HepG2 (cell line): ENCODE measurements around the gene TUBG1.

Experiments
- CREB1 ChIP-seq, 2 experiments: fragments of 450-650 bp in 1 of 2; IDR thresholded peaks; 2 replicates each; pipeline ENCODE4 v1.6.1; 2016 to 2017; ENCODE audit warnings: control low read depth in 1 of 2, mild to moderate bottlenecking in 1 of 2, missing compliant biosample characterization in 1 of 2, missing genetic modification characterization in 1 of 2
- CTCF ChIP-seq: sonication (generic); formaldehyde crosslinking; IDR thresholded peaks from 2 replicates; pipeline ENCODE4 v1.5.0; 2020; ENCODE audit warnings: mild to moderate bottlenecking, missing genetic modification reagents, moderate library complexity
- FOXJ3 ChIP-seq: sonication (generic); formaldehyde crosslinking; IDR thresholded peaks from 2 replicates; pipeline ENCODE4 v1.4.0; 2020; ENCODE audit warnings: missing genetic modification reagents, mild to moderate bottlenecking, borderline replicate concordance
- PHB2 ChIP-seq: fragments of 450-650 bp; IDR thresholded peaks from 2 replicates; pipeline ENCODE4 v1.6.1; 2018; ENCODE audit not compliant: partially characterized antibody
- POLR2AphosphoS2 ChIP-seq: IDR thresholded peaks from 2 replicates; pipeline ENCODE4 v1.6.1; 2011; ENCODE audit warnings: low read depth, low read length, improper control_type of control experiment
- SRSF1 ChIP-seq: fragments of 200-400 bp; formaldehyde crosslinking; optimal IDR thresholded peaks from 2 replicates; pipeline ENCODE3; 2017; ENCODE audit warnings: mild to moderate bottlenecking, low read depth, low read length, moderate library complexity
- ZBTB49 ChIP-seq: sonication (generic); formaldehyde crosslinking; IDR thresholded peaks from 2 replicates; pipeline ENCODE4 v1.4.0; 2020; ENCODE audit warnings: missing genetic modification reagents, borderline replicate concordance
- ZNF232 ChIP-seq: sonication (generic); formaldehyde crosslinking; IDR thresholded peaks from 2 replicates; pipeline ENCODE4 v1.4.0; 2020; ENCODE audit warnings: missing genetic modification reagents, borderline replicate concordance
- ZNF280D ChIP-seq: sonication (generic); formaldehyde crosslinking; IDR thresholded peaks from 2 replicates; pipeline ENCODE4 v1.5.1; 2020; ENCODE audit warnings: mild to moderate bottlenecking, missing genetic modification reagents
- ZNF564 ChIP-seq: sonication (generic); formaldehyde crosslinking; IDR thresholded peaks from 2 replicates; pipeline ENCODE4 v1.8.1; 2023; ENCODE audit warnings: mild to moderate bottlenecking, missing genetic modification reagents

- TF ChIP-seq FOXJ3 (CRISPR knock-in tag): no peak
- no peak for TF ChIP-seq SRSF1
- no peak for TF ChIP-seq CREB1 (IDR thresholded peaks at IDR 0.05)
- no peak for TF ChIP-seq CREB1 (CRISPR knock-in tag; IDR thresholded peaks at IDR 0.05)
- no peak for TF ChIP-seq POLR2AphosphoS2
- no peak for TF ChIP-seq CTCF (CRISPR knock-in tag)
- no peak for TF ChIP-seq ZNF564 (CRISPR knock-in tag)
- TF ChIP-seq ZNF280D (CRISPR knock-in tag): no peak
- no peak for TF ChIP-seq ZBTB49 (CRISPR knock-in tag)
- no peak for TF ChIP-seq PHB2
- no peak for TF ChIP-seq ZNF232 (CRISPR knock-in tag)
Measured at GRCh38 chr17:42603318-42603717, 6.2 kb upstream of the TUBG1 start.
